ENCODE data around the gene RANBP3L. TPM values are rescaled to one million over a fixed set of nuclear protein-coding genes. Genes with fewer than 3 reads are reported as not detected.

The RANBP3L gene
- total and polyA plus RNA-seq, 2 experiments from 2014 or later, result not detected

- no peak for TF ChIP-seq ZNF462 (CRISPR knock-in tag; IDR thresholded peaks at IDR 0.05)
Measured at GRCh38 chr5:36237751-36238150, 64.0 kb downstream of the RANBP3L start (continued).

- H3K9me3 Mint-ChIP-seq, result no peaks in the 10 kb centered on the region
- no peaks in the 10 kb centered on the region for H3K36me3 Mint-ChIP-seq (ENCODE audit: low read depth)
Measured at GRCh38 chr5:36236801-36237200, 64.9 kb downstream of the RANBP3L start.

More at GRCh38 chr5:36236801-36237200, 64.9 kb downstream of the RANBP3L start:
- Mint-ChIP-seq H3K4me1 (peaks cover 18% of the 10 kb centered on the region), H3K27ac (no peak overlapping the region), H3K4me3 (no peak overlapping the region), H3K27me3 (ENCODE audit: insufficient read depth, low read depth, poor library complexity) (peaks cover 2% of the 10 kb centered on the region)
- DNase-seq (ENCODE audit: low spot score) (no peak), ATAC-seq (no peak)
- no peak overlapping the region for H3K4me2 ChIP-seq
- no peak overlapping the region for H2AFZ ChIP-seq
- H3K27ac ChIP-seq (ENCODE audit: low read depth), result no peak overlapping the region
- H3K4me1 ChIP-seq (ENCODE audit: insufficient read depth), result peaks cover 11% of the 10 kb centered on the region
- no peaks in the 10 kb centered on the region for H3F3A ChIP-seq (replicated peaks; ENCODE audit: low read depth)
- no peaks in the 10 kb centered on the region for H3K36me3 ChIP-seq (ENCODE audit: insufficient read depth)
- TF ChIP-seq REST (IDR thresholded peaks at IDR 0.05; ENCODE audit: unreplicated experiment) (no peak), ZNF462 (CRISPR knock-in tag; IDR thresholded peaks at IDR 0.05) (no peak), POLR2AphosphoS5 (IDR thresholded peaks at IDR 0.05; ENCODE audit: low read depth) (no peak), CREB1 (CRISPR knock-in tag; IDR thresholded peaks at IDR 0.05; ENCODE audit: low read depth) (no peak)
- H3K9me2 ChIP-seq (ENCODE audit: insufficient read depth), result no peaks in the 10 kb centered on the region
- H4K20me1 ChIP-seq (replicated peaks; ENCODE audit: insufficient read depth), result no peaks in the 10 kb centered on the region
- no peaks in the 10 kb centered on the region; the same call in 1 of the 2 replicates for H3K79me2 ChIP-seq (replicated peaks; ENCODE audit: insufficient read depth)
- H3K27me3 ChIP-seq (ENCODE audit: insufficient read depth), result peaks cover 6% of the 10 kb centered on the region
- H3K4me3 ChIP-seq, result no peak overlapping the region

Data from GM23338 (cell line).